ENCODE data around the gene VAPA. TPM values are rescaled to one million over a fixed set of nuclear protein-coding genes. Genes with fewer than 3 reads are reported as not detected.

Gene VAPA
- total RNA-seq, 1 donor from 2014 or later: 271 TPM

GRCh38 chr18:9933865-9934264 is 20.0 kb downstream of the VAPA start:
- no peak for DNase-seq (ENCODE audit: low read depth, low spot score)

DNA sequence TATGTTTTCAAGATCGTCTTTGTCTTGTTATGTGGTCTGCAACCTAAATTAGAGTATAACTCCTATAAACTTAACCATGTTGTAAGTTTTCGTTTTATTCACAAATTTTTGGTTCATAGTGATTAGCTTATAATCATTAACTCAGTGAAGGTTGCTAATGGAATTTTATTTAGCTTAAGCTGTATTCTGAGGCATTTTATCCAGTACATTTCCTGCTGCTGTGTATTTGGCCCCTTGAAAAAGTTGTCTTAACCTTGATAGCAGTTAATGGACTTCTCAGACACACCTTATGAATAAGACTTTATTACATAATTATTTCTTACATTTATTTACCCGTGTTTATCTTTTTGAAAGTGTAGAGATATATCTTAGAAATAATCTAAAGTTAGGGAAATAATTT is 20.5 kb downstream of the VAPA start:
- no peak for DNase-seq (ENCODE audit: low read depth, low spot score)

DNA sequence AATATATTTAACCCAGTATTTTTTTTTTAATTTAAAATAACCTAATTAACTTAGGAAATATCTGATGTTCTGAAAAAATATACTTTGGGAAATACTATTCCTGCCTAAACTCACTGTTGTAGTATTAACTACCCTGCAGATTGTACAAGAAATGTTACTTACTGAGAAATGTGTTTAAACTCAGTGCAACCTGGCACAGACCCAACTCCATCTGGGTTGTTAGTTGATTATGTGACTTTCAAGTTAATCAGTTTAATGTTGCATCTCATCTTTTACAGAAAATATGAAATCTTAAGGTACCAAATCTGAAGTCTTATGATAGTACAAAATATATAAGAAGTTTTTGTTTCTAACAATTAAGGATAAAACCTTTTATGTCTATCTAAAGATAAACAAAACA is 27.3 kb downstream of the VAPA start:
- no peak for DNase-seq (ENCODE audit: low read depth, low spot score)

GRCh38 chr18:9941660-9942059 is 27.8 kb downstream of the VAPA start:
- DNase-seq (ENCODE audit: low read depth, low spot score): no peak

DNA sequence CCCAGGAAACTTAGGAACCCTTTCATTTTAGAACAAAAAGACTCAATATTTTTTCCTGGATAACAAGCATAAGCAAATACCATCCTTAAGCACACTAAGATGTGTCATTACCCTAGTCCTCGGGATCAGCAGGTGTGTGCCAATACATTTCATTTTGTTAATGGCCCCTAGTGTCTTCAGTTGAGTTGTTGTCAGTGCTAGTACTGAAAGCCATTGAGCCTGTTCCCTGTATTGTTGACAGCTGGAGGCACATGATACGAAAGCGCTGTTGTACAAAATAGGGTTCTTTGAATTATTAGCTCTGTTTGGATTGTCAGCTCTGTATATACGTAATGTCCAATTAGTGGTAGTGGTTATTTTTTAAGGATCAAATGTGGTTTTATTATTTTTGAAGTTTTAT is 29.5 kb downstream of the VAPA start:
- DNase-seq (ENCODE audit: low read depth, low spot score): no peak

DNA sequence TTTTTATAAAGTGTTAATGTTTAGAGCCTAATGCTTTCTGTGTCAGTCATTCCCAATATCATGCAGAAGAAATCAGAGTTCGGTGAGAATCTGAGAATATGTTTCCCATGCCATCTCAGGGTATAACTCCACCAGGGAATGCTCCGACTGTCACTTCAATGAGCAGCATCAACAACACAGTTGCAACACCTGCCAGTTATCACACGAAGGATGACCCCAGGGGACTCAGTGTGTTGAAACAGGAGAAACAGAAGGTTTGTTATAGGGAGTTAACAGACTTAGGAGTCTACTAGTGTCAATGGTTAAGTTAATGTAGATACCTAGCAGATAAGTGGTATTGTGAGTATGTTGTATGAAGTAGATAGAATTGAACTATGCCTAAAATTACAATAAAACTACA is 31.0 kb downstream of the VAPA start:
- no peak for DNase-seq (ENCODE audit: low read depth, low spot score)

DNA sequence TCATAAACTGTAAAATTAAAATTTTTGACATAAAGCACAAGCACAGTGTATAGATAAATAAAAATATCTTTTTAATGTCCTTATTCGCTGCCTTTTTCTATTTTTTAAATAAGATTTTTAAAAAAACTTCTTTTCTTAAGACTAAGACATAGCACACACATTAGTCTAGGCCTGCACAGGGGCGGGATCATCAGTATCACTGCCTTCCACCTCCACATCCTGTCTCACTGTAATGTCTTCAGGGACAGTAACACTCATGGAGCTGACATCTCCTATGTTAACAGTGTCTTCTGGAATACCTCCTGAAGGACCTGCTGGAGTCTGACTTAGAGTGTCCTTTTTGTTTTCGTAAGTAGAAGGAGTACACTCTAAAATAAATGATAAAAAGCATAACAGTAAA is 33.0 kb downstream of the VAPA start:
- no peak for DNase-seq (ENCODE audit: low read depth, low spot score)

DNA sequence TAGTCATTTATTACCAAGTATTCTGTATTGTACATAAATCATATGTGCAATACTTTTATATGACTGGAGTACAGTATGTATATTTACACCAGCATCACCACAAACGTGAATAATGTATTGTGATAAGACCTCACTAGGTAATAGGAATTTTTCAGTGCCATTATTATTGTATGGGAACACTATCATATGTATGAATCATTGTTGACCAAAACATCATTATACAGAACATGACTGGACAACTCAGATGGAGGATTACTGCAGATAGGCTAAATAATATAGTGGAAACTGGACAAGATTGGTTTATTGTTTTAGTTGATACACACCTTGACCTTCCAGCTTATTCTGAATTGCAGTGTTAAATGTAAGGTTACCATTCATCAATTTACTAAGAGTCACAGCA is 33.4 kb downstream of the VAPA start:
- DNase-seq (ENCODE audit: low read depth, low spot score): no peak

- DNase-seq (ENCODE audit: low read depth, low spot score): no peak
Observed at GRCh38 chr18:9949315-9949714, 35.5 kb downstream of the VAPA start.

- no peak for DNase-seq (ENCODE audit: low read depth, low spot score)
Observed at GRCh38 chr18:9949861-9950260, 36.0 kb downstream of the VAPA start.

DNA sequence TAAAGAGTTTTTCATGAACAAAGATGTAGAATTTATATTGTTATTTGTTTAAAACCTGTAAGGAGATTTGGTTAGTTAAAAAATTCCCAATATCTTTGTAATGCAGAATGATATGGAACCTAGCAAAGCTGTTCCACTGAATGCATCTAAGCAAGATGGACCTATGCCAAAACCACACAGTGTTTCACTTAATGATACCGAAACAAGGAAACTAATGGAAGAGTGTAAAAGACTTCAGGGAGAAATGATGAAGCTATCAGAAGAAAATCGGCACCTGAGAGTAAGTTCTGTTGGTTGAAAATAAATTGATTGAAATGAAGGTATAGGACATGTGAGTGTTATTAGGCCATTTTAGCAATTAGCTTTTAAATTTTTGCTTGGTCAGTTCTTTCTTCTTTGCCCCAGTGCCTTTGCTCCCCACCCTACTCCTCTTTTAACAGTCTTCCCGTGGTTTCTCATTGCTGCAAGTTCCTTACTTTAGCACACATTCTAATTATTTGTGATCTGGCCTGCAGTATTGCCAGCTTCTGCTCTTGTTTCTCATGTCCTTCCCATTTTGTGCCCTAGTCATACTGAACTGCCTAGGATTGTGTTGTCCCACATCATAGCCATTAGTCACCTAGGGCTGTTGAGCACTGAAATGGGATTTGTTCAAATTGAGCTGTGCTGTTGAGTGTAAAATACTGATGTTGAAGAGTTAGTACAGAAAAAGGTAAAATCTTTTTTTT is 36.6 kb downstream of the VAPA start:
- no peak for DNase-seq (ENCODE audit: low read depth, low spot score)

- peak; percentile 35 for DNase-seq (ENCODE audit: low read depth, low spot score)
Observed at GRCh38 chr18:9951022-9951859, 37.4 kb downstream of the VAPA start.

DNA sequence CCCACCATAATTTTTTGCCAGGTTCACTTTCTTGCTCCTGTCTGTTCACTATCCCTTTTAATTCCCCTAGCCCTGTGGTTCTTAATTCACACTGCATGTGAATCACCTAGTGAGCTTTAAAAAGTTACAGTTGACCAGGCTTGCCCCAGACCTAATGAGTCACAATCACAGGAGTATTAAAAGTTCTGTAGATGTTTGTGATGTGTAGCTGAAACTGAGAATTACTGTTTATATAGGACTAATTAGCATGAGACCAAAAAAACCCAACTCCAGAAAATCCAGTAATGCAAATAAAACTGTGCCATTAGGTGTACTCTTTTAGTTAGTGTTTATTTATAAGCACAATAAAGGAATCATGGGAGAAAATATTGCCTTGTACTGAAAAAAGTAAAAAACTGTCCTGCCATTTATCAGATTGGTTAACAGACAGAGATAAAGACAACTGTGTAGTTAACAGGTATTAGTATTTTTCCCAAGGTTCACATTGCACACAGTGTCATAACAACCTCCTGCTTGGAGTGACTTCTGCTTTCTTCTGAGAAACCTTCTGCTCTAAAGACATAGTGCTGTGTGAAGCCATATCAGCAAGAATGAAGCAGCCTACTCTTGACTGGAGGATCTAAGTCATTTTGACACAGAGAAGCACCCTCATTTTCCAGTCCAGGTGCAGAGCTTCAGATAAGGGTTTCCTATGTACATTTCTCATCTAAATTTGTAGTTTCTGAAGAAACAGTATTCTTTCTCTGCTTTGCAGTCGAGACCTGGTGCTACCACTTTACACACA is 39.0 kb downstream of the VAPA start:
- DNase-seq (ENCODE audit: low read depth, low spot score): no peak

- no peak for DNase-seq (ENCODE audit: low read depth, low spot score)
Observed at GRCh38 chr18:9958861-9959399, 45.1 kb downstream of the VAPA start.

DNA sequence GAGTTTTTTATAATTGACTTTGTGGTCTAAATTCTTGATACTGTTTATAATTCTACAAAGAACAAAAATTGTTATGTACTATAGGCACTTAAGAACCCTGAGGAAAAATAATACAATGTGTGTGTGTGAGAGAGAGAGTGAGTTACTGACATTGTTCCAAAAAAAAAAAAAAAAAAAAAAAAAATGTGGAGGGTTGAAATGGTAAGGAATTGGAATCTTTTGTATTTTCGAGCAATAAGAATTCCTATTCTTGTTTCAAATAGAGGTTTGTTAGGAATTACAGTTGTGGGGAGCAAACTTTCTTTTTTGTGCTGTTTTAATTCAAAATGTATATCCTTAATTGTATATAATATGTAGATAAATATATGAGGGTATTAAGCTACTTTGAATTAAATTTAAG is 45.7 kb downstream of the VAPA start:
- DNase-seq (ENCODE audit: low read depth, low spot score): no peak

- DNase-seq (ENCODE audit: low read depth, low spot score): no peak
Observed at GRCh38 chr18:9960258-9960904, 46.6 kb downstream of the VAPA start.

DNA sequence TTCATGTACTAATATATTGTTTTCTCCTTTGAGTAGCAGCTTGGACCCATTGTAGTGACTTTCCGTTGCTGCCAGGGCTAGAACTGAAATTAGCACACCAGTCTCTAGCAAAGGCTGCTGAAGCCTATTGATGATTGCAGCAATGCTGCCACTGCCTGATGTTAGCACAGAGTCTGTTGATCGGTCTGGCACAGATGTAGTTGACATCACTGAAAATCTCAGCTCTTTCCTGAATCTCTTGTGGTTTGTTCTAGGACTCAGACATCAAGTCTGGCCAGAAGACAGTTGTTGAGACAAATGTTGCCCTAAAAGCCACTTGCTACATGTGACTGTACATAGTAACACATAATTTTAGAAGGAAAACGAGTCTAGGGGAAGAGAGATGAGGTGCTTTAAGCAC is 47.2 kb downstream of the VAPA start:
- DNase-seq (ENCODE audit: low read depth, low spot score): no peak

DNA sequence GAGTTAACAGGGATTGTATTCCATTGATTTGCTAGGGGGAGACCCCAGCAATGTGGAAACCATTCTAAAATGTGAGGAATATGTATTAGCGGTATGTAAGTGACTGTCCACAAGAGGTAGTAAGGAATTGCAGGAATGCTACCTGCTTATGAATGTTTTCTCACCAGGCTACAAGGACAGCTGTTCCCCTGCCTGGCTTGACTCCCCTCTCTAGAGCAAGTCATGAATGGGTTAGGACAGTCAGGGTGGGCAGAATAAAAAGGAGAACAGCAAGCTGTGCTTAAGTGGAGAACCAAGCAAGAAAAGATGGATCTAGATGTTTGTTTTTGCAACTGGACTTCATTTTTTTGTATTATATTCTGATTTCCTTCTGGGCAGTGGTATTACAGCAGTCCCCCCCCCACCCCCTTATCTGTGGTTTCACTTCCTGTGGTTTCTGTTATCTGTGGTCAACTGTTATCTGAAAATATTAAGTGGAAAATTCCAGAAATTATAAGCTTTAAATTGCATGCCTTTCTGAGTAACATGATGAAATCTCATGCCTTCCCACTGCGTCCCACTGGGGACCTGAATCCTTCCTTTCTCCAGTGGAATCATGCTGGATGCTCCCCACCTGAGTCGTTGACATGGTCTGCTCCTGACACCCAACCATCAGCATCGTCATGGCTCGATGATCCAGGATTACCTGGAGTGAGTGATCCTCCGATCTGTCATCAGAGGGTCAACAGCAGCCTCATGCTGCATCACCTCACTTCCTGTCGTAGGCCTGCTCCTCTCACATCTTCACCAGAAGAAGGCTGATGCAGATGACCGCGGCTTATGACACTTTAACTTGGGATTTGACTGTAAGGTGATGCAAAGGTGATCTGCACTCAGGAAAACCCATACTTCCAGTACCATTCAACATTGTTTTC is 52.2 kb downstream of the VAPA start:
- DNase-seq (ENCODE audit: low read depth, low spot score): no peak

GRCh38 chr18:9968081-9968848 is 54.4 kb downstream of the VAPA start:
- no peak for DNase-seq (ENCODE audit: low read depth, low spot score)

- DNase-seq (ENCODE audit: low read depth, low spot score): no peak
Observed at GRCh38 chr18:9969247-9969646, 55.4 kb downstream of the VAPA start.

Data from pulmonary artery endothelial cell (primary cell).